Lung (tissue), 12 donors: Measurements from ENCODE around the gene STARD10. TPM values are rescaled to one million over a fixed set of nuclear protein-coding genes. Genes with fewer than 3 reads are reported as not detected.

Experiments
- ATAC-seq: fragments of 200-7000 bp; cut with Tn5 transposase; one replicate; pipeline ENCODE4 v1.9.1; 2020; ENCODE audit warnings: moderate number of reproducible peaks; ENCODE audit not compliant: insufficient read depth, low FRiP score
- DNase-seq, 3 donors: peaks; one replicate each; pipeline ENCODE4 v3.0.0-alpha.2; 2013 to 2017
- H3K27ac ChIP-seq, 2 donors: one replicate each; pipeline ENCODE4 v1.5.1; 2013; ENCODE audit warnings: mild to moderate bottlenecking in 2 of 2, moderate library complexity in 2 of 2, control low read depth in 1 of 2, inconsistent platforms in 1 of 2, low read depth in 1 of 2, low read length in 1 of 2
- H3K27me3 ChIP-seq, 3 donors: one replicate each; pipeline ENCODE4 v1.5.1; 2013; ENCODE audit warnings: low read length in 2 of 3; ENCODE audit not compliant: control insufficient read depth in 3 of 3, insufficient read depth in 3 of 3
- H3K36me3 ChIP-seq, 4 donors: one replicate each; pipeline ENCODE4 v1.5.1; 2013; ENCODE audit warnings: low read length in 4 of 4, mild to moderate bottlenecking in 1 of 4, moderate library complexity in 1 of 4; ENCODE audit not compliant: control insufficient read depth in 4 of 4, insufficient read depth in 4 of 4
- H3K4me1 ChIP-seq, 5 donors: one replicate each; pipeline ENCODE4 v1.5.1; 2013; ENCODE audit warnings: low read length in 5 of 5, mild to moderate bottlenecking in 2 of 5, moderate library complexity in 1 of 5; ENCODE audit not compliant: control insufficient read depth in 5 of 5, insufficient read depth in 5 of 5
- H3K4me3 ChIP-seq: one replicate; pipeline ENCODE4 v1.5.1; 2013; ENCODE audit warnings: mild to moderate bottlenecking, control low read depth, moderate library complexity
- H3K9ac ChIP-seq, 2 donors: one replicate each; pipeline ENCODE4 v1.5.1; 2013; ENCODE audit warnings: low read length in 2 of 2, control low read depth in 1 of 2; ENCODE audit not compliant: insufficient read depth in 1 of 2
- H3K9me3 ChIP-seq, 4 donors: one replicate each; pipeline ENCODE4 v1.5.1; 2013; ENCODE audit warnings: low read length in 3 of 4, mild to moderate bottlenecking in 1 of 4, moderate library complexity in 1 of 4; ENCODE audit not compliant: control insufficient read depth in 4 of 4, insufficient read depth in 3 of 4
- CTCF ChIP-seq: IDR thresholded peaks from 2 replicates; pipeline ENCODE4 v1.5.1; 2012; ENCODE audit warnings: mild to moderate bottlenecking; ENCODE audit errors: control extremely low read depth, extremely low read depth
- WGBS, 2 donors: extraction: QIAGEN DNeasy Blood & Tissue Kit; methylation state at CpG; one replicate each; pipeline ENCODE4 v1.1.7; 2013; 5-methylcytosine and 5-hydroxymethylcytosine counted together
- polyA plus RNA-seq, 2 donors: library from polyadenylated mRNA; stranded (reverse); fragments of 200-250 nt; gene quantifications; one replicate each; pipeline ENCODE4 v1.2.1, GENCODE V29; 2013
- total RNA-seq, 2 donors: library from RNA; depleted of rRNA in 1 of 2; stranded (reverse); fragments of >200 nt in 1 of 2; gene quantifications; one replicate each; pipeline ENCODE4 v1.2.1, GENCODE V29; 2014 to 2021
- donor health status: control.
- donor health status: control.
- donor health status: Bipolar disorder and iron deficiency.
- donor health status: healthy.
- donor health status: DM: yes; HTN: yes; CAD: no.

Gene STARD10
- total and polyA plus RNA-seq, 4 donors: 66.5 to 198 (median 102) TPM

GRCh38 chr11:72719144-72719543 lies 74.7 kb downstream of the STARD10 start:
- Histone ChIP-seq H3K4me3 (no peak overlapping the region), H3K27ac (peak overlapping the region; percentile 77 to 94), H3K36me3 (peaks cover 0 to 20% (median 4%) of the 10 kb centered on the region in 4 donors), H3K4me1 (peaks cover 13 to 46% (median 25%) of the 10 kb centered on the region in 5 donors), H3K27me3 (no peaks in the 10 kb centered on the region), H3K9ac (peak overlapping the region in 1 of 2 donors; percentile 43), H3K9me3 (no peaks in the 10 kb centered on the region)
- TF ChIP-seq CTCF: no peak
- WGBS, 2 donors: 23 to 34% methylated on average over 2 of the region's 2 CpGs
- DNase-seq (no peak), ATAC-seq (no peak)

- H3K36me3 ChIP-seq: peaks cover 0 to 24% (median 5%) of the 10 kb centered on the region in 4 donors
- no peak for TF ChIP-seq CTCF
- DNase-seq (no peak), ATAC-seq (no peak)
- H3K9me3 ChIP-seq: no peaks in the 10 kb centered on the region
- no peaks in the 10 kb centered on the region for H3K27me3 ChIP-seq
- H3K27ac ChIP-seq: peak overlapping the region; percentile 26 to 77
- no peak overlapping the region for H3K4me3 ChIP-seq
- 57 to 70% methylated on average over 9 of the region's 9 CpGs for WGBS, 2 donors
- H3K9ac ChIP-seq: no peak overlapping the region
- H3K4me1 ChIP-seq: peaks cover 13 to 49% (median 26%) of the 10 kb centered on the region in 5 donors
Measured at GRCh38 chr11:72718101-72718501, 75.7 kb downstream of the STARD10 start.

GRCh38 chr11:72716788-72717435 lies 76.9 kb downstream of the STARD10 start:
- 93 to 95% methylated on average over 14 of the region's 14 CpGs for WGBS, 2 donors
- DNase-seq (no peak), ATAC-seq (no peak)
- peaks cover 13 to 52% (median 30%) of the 10 kb centered on the region in 5 donors for H3K4me1 ChIP-seq
- no peak overlapping the region for H3K4me3 ChIP-seq
- peak overlapping the region in 1 of 2 donors; percentile 14 for H3K27ac ChIP-seq
- no peaks in the 10 kb centered on the region for H3K9me3 ChIP-seq
- H3K27me3 ChIP-seq: no peaks in the 10 kb centered on the region
- no peak for TF ChIP-seq CTCF
- H3K9ac ChIP-seq: no peak overlapping the region
- H3K36me3 ChIP-seq: peaks cover 0 to 26% (median 6%) of the 10 kb centered on the region in 4 donors
